ENCODE results near the gene SPPL3. TPM values are rescaled to one million over a fixed set of nuclear protein-coding genes. Genes with fewer than 3 reads are reported as not detected.
A peak's percentile ranks its signal among the peaks of the same experiment; 100 is the strongest.
"Not testable (repeated sequence)": the region's sequence is repeated elsewhere in the genome, so short reads cannot be mapped to it uniquely, and the experiment has no call there.

The SPPL3 gene
- polyA plus RNA-seq, 3 donors = 9.3 to 20.7 (median 12.9) TPM

- WGBS, 3 donors = 79 to 86% (median 83%) methylated on average over 15 of the region's 15 CpGs
- no peak overlapping the region for H3K27ac ChIP-seq (ENCODE audit: low read depth, low read length)
These were observed 21.8 kb upstream of the SPPL3 start for GRCh38 chr12:120925740-120926563.

- WGBS, 3 donors = 63 to 76% (median 70%) methylated on average over 3 of the region's 3 CpGs
- H3K27ac ChIP-seq (ENCODE audit: low read depth, low read length) = no peak overlapping the region
These were observed 18.1 kb upstream of the SPPL3 start for GRCh38 chr12:120922279-120922678.

GRCh38 chr12:120921637-120922036 lies 17.5 kb upstream of the SPPL3 start:
- H3K27ac ChIP-seq (ENCODE audit: low read depth, low read length) = no peak overlapping the region

- no peak overlapping the region for H3K27ac ChIP-seq (ENCODE audit: low read depth, low read length)
- WGBS, 3 donors = 92 to 97% (median 92%) methylated on average over 3 of the region's 3 CpGs
These were observed 16.0 kb upstream of the SPPL3 start for GRCh38 chr12:120920178-120920577.

GRCh38 chr12:120917748-120918147 lies 13.6 kb upstream of the SPPL3 start:
- 92 to 97% (median 94%) methylated on average over 2 of the region's 2 CpGs for WGBS, 3 donors
- no peak overlapping the region for H3K27ac ChIP-seq (ENCODE audit: low read depth, low read length)

- 95 to 97% (median 97%) methylated on average over 14 of the region's 14 CpGs for WGBS, 3 donors
- no peak overlapping the region for H3K27ac ChIP-seq (ENCODE audit: low read depth, low read length)
These were observed 12.4 kb upstream of the SPPL3 start for GRCh38 chr12:120916561-120916960.

- no peak overlapping the region for H3K27ac ChIP-seq (ENCODE audit: low read depth, low read length)
- 86 to 92% (median 90%) methylated on average over 7 of the region's 7 CpGs for WGBS, 3 donors
These were observed 10.6 kb upstream of the SPPL3 start for GRCh38 chr12:120914794-120915193.

GRCh38 chr12:120909633-120910298 lies 5.6 kb upstream of the SPPL3 start:
- WGBS, 3 donors = 62 to 77% (median 63%) methylated on average over 5 of the region's 5 CpGs
- no peak overlapping the region for H3K27ac ChIP-seq (ENCODE audit: low read depth, low read length)

GRCh38 chr12:120905856-120906384 lies 1.8 kb upstream of the SPPL3 start:
- H3K27ac ChIP-seq (ENCODE audit: low read depth, low read length) = no peak overlapping the region
- 78 to 87% (median 85%) methylated on average over 5 of the region's 5 CpGs for WGBS, 3 donors

- WGBS, 3 donors = 0 to 1% (median 1%) methylated on average over 42 to 83 of the region's 85 CpGs
These were observed 554 bp downstream of the SPPL3 start for GRCh38 chr12:120903412-120904196.

GRCh38 chr12:120902846-120903411 lies 1.2 kb downstream of the SPPL3 start:
- 3 to 8% (median 4%) methylated on average over 15 of the region's 15 CpGs for WGBS, 3 donors
- H3K27ac ChIP-seq (ENCODE audit: low read depth, low read length) = no peak overlapping the region

More at GRCh38 chr12:120903412-120904196, 554 bp downstream of the SPPL3 start:
- H3K27ac ChIP-seq (ENCODE audit: low read depth, low read length) = peak overlapping the region; percentile 24

- H3K27ac ChIP-seq (ENCODE audit: low read depth, low read length) = no peak overlapping the region
- 74 to 80% (median 75%) methylated on average over 4 of the region's 4 CpGs for WGBS, 3 donors
These were observed 2.3 kb downstream of the SPPL3 start for GRCh38 chr12:120901818-120902217.

- WGBS, 3 donors = 66 to 86% (median 69%) methylated on average over 5 of the region's 5 CpGs
- not testable (repeated sequence) for H3K27ac ChIP-seq (ENCODE audit: low read depth, low read length)
These were observed 3.1 kb downstream of the SPPL3 start for GRCh38 chr12:120901101-120901500.

- 85 to 91% (median 91%) methylated on average over 7 of the region's 7 CpGs for WGBS, 3 donors
- H3K27ac ChIP-seq (ENCODE audit: low read depth, low read length) = no peak overlapping the region
These were observed 8.6 kb downstream of the SPPL3 start for GRCh38 chr12:120895532-120895931.

- WGBS, 3 donors = 41 to 54% (median 54%) methylated on average over 5 of the region's 5 CpGs
These were observed 11.9 kb downstream of the SPPL3 start for GRCh38 chr12:120892265-120892664.

GRCh38 chr12:120890963-120891362 lies 13.2 kb downstream of the SPPL3 start:
- no peak overlapping the region for H3K27ac ChIP-seq (ENCODE audit: low read depth, low read length)
- 61 to 76% (median 64%) methylated on average over 2 of the region's 2 CpGs for WGBS, 3 donors

More at GRCh38 chr12:120892265-120892664, 11.9 kb downstream of the SPPL3 start:
- H3K27ac ChIP-seq (ENCODE audit: low read depth, low read length) = no peak overlapping the region

- no peak overlapping the region for H3K27ac ChIP-seq (ENCODE audit: low read depth, low read length)
- WGBS, 3 donors = 56 to 66% (median 63%) methylated on average over 5 of the region's 5 CpGs
These were observed 16.7 kb downstream of the SPPL3 start for GRCh38 chr12:120887253-120888043.
